Stimulated activated CD4-positive, alpha-beta T cell treated with anti-CD3 and anti-CD28 coated beads, Interleukin-12 subunit alpha, Interleukin-12 subunit beta, amount 100 ng/mL, for 4 hours (primary cell): ENCODE results near the gene NELFCD.
"Not testable (repeated sequence)": the region's sequence is repeated elsewhere in the genome, so short reads cannot be mapped to it uniquely, and the experiment has no call there.

ENCODE experiments used
- DNase-seq: peaks from one replicate; pipeline ENCODE4 v3.0.0-alpha.2; 2020

NELFCD gene, protein sequence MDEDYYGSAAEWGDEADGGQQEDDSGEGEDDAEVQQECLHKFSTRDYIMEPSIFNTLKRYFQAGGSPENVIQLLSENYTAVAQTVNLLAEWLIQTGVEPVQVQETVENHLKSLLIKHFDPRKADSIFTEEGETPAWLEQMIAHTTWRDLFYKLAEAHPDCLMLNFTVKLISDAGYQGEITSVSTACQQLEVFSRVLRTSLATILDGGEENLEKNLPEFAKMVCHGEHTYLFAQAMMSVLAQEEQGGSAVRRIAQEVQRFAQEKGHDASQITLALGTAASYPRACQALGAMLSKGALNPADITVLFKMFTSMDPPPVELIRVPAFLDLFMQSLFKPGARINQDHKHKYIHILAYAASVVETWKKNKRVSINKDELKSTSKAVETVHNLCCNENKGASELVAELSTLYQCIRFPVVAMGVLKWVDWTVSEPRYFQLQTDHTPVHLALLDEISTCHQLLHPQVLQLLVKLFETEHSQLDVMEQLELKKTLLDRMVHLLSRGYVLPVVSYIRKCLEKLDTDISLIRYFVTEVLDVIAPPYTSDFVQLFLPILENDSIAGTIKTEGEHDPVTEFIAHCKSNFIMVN

DNA sequence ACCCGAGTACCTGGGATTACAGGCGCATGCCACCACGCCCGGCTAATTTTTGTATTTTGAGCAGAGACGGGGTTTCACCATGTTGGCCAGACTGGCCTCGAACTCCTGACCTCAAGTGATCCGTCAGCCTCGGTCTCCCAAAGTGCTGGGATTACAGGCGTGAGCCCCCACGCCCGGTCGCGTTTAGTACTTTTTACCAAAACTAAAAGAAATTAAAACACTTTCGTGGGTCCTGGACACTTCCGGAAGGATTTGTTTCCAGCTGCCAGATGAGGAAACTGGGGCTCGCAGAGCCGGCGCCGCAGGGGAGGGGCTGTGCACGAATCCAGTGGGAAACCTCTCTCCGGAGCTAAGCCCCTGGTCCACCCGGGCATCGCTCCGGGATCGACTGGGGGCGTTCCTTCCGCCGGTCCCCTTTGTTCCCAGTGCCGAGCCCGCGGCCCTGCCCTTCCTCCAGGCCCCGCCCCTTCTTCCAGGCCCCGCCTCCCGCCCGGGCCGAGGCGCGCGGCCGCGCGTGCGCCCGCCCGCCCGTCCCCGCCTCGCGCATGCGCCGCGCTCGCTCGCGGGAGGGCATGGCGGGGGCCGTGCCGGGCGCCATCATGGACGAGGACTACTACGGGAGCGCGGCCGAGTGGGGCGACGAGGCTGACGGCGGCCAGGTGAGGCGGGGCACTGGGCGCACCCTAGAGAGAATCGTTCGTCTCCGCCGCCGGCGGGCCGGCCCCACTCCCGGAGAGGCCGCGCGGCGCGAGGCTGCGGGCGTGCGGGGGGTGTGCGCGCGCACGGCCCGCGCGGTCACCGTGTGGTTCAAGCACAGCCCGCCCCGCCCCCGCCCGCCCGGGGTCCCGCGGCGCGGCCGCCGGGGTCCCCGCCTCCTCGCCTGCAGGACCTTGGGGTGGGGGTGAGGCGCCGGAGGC lies at the start of gene NELFCD:
Gene NELFCD, plus strand, starts transcription at position 546 of the 917 bp plus-strand sequence. Its CDS starts 54 bp downstream, at position 600.
- peak; percentile 92 for DNase-seq

DNA sequence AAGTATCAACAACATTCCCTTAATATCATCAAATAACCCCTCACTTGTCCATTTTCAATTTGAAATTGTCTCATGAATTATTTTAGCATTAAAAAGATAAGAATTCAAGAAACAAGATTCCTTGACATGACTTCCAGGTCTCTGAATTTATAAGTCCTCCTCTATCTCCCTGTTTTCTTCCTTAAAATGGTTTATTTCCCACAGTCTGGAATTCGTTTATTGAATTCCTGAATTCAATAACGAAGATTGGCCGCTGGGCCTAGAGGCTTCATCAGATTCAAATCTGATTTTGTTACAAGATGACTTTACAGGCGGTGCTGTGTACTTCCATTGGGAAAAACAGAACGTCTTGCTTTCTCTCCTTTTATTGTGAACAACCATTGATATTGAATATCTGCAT lies 48.9 kb upstream of the NELFCD start:
- no peak for DNase-seq

DNA sequence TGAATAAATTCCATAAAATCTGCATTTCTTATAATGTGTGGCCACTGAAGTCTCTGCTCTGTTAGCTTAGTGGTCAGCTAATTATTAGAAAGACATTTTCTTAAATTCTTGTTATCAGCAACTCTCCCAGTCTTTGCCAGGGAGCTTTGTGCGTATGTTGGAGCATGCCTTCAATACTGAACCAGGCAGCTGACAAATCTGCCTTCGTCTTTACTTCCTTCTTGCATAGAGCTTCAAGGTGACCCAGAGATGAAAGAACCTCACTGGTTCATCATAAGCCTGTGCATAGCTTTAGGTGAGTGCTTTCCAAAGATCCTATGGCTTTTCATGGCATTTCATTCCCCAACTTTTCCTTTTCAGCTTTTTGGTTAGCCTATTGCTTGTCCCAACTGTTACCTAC lies 43.0 kb upstream of the NELFCD start:
- DNase-seq, result no peak

DNA sequence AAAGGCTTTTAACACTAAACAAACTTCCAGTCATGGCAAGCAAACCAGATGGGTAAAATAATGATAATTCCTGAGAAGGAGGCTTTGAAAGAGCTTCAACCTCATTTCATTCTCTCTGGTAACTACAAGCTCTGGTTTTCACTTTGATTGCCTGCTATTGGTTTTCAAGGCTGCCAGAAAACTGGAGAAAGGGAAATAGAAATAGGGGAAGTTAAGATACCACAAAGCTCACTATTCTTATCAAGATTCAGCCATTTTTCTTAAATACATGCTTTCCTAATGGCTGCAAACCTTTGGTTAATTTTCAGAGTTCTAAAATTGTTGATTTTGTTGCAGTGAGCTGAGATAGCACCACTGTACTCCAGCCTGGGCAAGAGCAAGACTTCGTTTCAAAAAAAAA lies 42.5 kb upstream of the NELFCD start:
- DNase-seq, result no peak

DNA sequence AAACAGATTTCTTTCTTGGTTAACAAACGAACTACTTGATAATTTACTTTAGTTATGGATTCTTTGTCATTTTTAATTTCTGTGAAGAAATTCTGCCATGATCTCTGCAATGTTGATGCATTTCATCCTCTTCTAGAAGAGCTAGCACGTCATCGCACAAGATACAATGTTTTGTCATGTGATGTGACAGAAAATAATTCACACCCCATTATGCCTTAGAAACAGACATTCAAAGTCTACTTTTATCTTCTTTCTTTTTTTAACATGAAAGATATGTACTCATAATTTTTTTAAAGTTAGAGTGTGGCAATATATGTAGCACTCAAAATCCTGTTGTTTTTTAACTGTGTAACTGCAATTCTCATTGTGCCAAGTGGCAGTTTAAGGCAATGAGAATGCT lies 39.6 kb upstream of the NELFCD start:
- DNase-seq, result no peak

DNA sequence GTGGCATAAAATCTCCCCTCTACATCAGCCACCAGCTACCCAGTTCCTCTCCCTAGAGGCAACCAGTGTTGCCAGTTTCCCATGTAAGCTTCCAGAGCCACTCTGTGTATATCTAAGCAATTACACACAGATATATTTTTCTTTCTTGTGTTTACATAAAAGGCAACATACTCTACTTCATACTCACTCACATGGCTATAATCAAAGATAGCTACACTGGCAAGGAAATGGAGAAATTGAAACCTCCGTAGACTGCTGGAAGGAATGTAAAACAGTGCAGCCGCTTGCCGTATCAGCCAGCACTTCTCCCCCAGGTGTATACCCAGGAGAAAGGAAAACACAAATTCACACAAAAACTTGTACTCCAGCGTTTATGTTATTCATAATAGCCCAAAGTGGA lies 38.5 kb upstream of the NELFCD start:
- no peak for DNase-seq

DNA sequence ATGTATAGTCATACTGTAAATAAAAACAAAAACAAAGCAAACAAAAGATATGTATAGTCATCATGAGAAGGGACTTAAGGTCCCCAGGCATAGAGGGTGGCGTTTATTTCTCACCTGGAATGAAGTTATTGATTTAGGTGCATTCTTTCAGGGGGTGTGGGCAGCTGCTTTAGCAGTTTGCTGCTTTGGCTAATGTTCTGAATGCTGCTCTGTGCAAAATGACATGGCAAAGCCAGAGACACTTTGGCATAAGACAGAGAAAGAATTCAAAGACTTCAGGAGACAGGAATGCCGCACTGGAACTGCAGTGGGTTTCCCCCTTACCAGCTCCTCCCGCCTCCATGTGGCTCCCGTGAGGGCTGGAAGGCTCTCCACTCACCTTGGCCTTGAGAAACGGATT lies 36.4 kb upstream of the NELFCD start:
- DNase-seq, result no peak

DNA sequence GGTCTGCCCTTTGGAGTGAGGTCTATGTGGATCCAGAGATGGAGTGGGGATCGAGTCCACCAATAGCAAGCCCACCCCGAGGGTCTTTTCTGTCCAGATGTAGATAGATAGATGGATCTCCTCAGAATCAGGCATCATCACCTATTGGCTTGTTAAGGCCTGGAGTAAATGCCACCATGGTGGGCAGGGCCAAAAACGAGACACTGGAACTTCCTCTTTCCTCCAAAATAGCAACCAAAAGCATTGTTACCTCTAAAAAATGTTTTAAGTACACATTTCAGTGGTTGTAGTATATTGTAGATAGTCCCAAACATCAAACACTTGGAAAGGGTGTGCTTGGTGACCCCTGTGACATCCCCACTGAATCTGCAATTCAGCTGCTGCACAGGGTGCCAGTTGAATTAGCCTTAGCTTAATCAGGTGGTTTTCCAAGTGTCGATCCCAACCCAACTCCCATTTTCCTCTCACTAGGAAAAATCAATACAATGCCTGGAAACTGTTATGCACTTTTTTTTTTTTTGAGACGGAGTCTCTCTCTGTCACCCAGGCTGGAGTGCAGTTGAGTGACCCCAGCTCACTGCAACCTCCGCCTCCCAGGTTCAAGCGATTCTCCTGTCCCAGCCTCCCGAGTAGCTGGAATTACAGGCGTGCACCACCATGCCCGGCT lies 35.0 kb upstream of the NELFCD start:
- DNase-seq, result no peak

DNA sequence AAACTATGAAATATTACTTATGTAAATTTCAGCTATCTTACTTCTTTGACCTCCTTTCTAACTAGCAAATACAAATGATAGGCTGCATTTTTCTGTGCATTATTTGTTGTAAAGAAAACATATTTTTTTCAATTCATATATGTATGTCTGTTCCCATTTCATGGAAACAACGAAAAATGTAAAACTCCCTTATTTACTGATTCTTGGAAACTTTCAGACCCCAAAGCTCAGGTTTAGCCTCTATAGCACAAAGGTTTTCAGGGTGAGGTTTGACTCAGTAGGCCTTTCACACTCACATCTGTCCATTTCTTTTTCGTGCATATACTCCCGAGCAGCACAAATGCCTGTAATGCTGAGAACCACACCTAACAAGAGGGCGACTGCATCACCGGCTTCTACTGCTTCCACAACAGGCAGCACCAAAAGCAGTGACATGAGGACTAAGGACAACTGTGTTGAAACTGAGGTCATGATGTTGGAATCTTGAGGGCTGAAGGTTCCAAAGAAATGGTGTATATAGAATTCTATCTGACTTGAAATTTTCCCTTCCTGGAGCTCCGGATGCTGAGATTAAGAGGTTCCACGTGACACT lies 33.2 kb upstream of the NELFCD start:
- DNase-seq, result not testable (repeated sequence)

DNA sequence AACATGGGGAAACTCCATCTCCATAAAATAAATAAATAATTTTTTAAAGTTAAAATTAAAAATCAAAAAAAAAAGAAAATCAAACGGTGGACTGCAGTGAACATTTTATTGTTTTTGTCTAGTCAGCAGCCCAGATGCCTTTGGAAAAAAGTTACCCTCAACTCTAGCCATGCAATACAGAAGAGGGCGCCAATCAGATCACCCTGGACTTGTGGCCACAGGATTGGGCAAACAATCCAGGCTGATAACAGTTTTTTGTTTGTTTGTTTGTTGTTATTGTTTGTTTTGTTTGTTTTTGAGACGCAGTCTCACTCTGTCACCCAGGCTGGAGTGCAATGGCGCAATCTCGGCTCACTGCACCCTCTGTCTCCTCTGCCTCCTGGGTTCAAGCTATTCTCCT lies 30.5 kb upstream of the NELFCD start:
- no peak for DNase-seq

DNA sequence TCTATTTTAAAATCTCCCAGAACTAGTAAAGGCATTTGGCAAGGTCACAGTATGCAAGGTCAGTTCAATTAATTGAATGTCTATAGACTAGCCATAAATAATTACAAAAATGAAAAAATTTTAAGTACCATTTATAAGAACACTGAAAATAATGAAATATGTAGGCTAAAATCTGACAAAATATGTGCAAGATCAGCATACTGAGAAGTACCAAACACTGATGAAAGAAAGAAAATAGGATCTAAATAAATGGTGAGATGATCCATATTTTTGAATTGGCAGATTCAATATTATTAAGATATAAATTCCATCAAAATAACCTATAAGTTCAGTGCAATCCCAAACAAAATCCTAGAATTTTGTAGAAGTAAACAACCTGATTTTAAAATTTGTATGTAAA lies 28.0 kb upstream of the NELFCD start:
- no peak for DNase-seq

DNA sequence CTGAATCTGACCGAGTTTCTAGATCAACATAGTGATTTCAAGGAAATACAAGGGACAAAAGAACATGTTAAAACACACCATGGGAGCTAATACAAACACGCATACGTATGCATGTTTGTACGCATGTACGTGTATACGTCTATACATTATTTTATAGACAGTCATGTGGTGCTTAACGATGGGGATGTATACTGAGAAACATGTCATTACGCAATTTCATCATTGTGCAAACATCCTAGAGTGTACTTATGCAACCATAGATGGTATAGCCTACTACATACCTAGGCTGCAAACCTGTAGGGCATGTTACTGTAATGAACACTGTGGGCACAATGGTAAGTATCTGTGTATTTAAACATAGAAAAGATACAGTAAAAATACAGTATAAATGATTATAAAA lies 25.0 kb upstream of the NELFCD start:
- no peak for DNase-seq

DNA sequence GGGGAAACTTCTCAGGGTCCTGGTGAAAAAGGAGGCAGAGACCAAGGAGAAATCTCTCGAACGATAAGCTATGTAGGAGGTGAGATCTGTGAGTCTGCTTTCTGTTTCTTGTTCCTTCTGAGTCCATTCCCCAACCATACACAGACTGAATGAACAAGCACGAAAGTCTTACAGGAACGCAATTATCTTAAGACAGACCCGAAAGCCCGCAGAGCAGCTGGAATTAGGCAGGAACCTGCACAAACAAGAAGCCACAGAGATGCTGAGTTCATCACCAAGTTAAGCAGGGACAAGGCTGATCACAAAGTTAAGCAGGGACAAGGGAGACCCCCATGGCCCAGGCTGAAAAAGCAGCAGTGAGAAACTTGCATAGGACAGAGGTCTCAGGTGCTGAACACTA lies 21.4 kb upstream of the NELFCD start:
- DNase-seq, result no peak

DNA sequence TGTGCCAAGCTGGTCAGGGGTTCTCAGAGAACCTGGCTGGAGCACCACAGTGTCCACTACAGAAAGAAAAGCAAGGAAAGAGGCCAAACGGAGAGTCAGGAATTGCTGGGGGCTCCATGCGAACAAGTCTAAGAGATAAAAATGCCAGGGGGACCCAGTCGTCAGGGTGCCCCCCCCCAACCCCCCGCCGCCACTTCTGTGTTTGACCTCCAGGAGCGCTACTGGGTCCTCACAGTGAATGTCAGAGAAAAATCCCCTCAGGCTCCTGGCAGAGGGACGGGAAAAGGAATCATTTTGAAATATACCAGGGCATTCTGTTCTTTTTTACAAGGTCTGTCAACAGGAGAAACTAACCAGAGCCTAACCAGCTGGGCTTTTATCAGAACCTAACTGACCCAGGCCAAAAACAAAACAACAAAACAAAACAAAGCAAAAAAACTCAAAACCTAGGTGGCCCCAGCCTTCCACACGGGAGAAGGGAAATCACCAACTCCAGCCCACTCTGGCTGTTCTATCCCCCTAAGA lies 17.9 kb upstream of the NELFCD start:
- no peak for DNase-seq

DNA sequence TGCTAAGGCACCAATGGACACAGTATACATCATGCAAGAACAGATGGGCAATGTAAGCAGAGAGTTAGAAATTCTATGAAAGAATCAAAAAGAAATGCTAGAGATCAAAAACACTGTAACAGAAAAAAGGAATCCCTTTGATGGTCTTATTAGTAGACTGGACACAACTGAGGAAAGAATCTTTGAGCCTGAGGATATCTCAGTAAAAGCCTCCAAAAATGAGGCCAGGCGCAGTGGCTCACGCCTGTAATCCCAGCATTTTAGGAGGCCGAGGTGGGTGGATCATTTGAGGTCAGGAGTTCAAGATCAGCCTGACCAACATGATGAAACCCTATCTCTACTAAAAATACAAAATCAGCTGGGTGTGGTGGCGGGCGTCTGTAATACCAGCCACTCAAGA lies 17.1 kb upstream of the NELFCD start:
- not testable (repeated sequence) for DNase-seq

DNA sequence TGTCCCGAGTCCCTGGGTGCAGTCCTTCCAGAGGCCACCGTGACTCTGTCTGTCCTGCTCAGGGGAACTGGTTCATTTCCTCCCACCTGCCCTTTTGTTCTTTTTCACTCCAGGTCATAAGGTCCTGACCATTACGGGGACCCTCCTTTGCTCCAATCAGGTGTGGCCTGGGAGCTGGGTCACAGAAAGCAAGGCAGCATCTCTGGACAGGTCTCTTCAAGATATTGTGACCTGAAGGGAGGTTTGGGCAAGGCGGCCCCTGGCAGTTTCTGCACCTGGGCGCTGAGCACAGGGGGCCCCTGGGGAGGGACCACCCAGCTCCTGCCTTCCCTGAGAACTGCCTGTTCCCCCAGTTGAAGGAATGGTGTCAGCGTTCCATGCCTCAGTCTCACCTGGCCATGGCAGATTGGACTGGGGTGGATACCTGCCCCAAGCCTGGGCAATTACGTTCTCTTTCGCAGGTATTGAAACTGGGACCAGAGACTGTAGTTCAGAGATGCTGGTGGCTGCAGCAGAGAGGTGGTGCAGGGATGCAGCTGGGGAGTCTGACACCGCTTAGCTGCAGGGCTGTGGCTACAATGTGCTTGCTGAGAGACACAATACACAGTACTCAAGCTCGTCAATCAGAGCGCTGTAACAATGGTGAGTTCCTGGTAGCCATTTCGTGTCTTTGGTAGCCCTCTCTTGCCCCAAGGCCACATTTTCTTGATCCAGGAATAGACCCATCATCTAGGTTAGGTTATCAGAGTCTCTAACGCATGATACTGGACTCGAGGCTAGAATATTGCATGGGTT lies 15.6 kb upstream of the NELFCD start:
- DNase-seq, result no peak

DNA sequence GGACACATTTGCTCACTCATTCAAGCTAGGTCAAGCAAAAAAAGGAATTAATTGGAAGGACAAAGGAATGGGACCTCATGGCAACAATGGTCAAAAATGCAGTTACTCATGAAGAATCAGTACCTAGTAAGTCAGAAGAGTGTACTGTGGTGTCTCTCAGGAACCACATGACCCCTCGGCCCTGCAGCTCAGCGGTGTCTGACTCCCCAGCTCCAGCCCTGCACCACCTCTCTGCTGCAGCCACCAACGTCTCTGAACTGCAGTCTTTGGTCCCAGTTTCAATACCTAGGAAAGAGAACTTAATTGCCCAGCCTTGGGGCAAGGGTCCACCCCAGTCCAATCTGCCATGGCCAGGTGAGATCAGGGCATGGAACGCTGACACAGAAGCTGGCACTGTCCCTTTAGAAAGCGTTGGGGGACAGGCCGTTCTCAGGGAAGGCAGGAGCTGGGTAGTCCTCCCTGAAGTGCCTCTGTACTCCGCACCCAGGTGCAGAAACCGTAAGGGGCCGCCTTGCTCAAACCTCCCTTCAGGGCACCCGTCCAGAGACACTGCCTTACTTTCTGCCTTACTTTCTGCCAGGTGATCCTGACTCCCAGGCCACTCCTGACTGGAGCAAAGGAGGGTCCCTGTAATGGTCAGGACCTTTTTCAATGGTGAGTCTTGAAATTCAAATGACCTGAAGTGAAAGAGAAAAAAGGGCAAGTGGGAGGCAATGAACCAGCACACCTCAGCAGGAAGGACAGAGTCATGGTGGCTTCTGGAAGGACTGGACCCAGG lies 13.2 kb upstream of the NELFCD start:
- DNase-seq, result no peak

DNA sequence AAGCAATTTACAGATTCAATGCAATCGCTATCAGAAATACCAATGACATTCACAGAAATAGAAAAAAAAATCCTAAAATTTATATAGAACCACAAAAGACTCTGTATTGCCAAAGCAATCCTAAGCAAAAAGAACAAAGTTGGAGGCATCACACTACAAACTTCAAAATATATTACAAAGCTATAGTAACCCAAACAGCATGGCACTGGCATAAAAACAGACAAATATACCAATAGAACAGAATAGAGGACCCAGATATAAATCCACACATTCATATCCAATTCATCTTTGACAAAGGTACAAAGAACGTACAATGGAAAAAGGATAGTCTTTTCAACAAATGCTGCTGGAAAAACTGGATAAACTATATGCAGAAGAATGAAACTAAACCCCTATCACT lies 11.6 kb upstream of the NELFCD start:
- no peak for DNase-seq

DNA sequence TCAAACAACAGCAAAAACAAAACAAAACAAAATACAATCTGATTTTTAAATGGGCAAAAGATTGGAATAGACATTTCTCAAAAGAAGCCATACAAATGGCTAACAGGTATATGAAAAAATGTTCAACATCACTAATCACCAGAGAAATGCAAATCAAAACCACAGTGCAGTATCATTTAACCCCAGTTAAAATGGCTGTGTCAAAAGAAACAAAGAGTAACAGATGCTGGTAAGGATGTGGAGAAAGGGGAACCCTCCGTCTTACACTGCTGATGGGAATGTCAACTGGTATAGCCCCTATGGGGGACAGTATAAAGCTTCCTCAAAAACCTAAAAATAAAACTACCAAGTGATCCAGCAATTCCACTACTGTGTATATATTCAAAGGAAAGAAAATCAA lies 10.9 kb upstream of the NELFCD start:
- DNase-seq, result no peak

DNA sequence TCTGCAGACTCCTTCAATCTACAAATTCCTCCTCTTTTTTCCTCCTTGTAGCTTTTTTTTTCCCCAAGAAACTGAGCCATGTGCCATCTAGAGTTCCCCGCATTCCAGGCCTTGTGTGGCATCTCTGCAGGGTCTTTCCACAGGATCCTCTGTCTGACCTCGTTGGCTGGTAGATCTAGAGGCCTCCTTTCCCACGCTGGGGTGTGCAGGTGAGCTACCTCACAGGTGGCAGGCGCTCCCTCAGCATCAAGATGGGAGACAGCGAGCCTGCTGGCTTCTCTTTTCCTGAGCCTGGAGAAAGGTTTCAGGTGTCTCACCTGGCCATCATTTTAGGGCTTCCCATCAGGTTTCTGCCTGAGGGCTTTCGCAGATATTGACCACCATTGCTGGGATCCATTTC lies 9.6 kb upstream of the NELFCD start:
- no peak for DNase-seq

DNA sequence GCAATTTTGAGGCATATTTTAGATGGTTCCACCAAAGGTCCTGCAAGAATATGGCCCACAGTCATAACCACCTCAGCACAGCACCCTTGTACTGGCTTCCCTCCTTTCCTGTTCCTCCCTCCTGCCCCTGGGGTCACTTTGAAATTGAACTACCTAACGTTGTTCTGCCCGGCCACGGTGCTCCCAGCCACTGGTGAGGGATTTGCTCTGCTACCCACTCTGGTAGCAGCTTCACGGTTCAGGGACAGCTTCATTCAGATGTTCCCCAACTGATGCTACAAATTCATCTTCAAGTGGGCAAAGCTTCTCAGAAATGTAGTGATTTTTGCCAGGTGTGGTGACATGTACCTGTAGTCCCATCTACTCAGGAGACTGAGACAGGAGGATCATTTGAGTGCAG lies 7.9 kb upstream of the NELFCD start:
- no peak for DNase-seq
